Activated naive CD4-positive, alpha-beta T cell treated with anti-CD3 and anti-CD28 coated beads, Interleukin-2, amount 50 U/mL, for 16 hours (primary cell): ENCODE measurements around the gene PLEKHM3.

Source experiments
- DNase-seq: peaks from one replicate; pipeline ENCODE4 v3.0.0-alpha.2; 2020

PLEKHM3 gene, protein sequence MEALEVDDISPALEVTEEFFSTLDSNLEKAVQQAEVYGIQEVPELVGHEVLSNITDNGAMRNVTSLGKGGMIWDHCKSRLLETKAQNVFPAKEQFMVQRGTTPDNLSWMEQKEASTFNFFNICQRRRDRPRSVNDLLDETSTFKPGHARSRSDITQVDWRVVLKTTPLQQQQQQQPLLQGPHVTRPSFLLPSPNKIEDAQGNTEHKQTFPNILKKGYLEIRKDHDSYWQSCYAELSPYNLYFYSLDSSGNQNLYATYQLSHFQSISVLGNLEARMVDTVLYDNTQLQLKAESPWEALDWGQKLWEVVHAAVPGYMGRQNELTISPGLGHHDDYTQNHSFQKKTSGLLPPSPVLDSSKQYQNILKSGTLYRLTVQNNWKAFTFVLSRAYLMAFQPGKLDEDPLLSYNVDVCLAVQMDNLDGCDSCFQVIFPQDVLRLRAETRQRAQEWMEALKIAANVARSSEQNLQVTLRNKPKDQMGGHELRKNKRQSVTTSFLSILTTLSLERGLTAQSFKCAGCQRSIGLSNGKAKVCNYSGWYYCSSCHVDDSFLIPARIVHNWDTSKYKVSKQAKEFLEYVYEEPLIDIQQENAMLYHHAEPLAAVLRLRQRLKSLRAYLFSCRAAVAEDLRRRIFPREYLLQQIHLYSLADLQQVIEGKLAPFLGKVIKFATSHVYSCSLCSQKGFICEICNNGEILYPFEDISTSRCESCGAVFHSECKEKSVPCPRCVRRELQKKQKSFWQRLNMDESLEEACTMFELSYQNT

DNA sequence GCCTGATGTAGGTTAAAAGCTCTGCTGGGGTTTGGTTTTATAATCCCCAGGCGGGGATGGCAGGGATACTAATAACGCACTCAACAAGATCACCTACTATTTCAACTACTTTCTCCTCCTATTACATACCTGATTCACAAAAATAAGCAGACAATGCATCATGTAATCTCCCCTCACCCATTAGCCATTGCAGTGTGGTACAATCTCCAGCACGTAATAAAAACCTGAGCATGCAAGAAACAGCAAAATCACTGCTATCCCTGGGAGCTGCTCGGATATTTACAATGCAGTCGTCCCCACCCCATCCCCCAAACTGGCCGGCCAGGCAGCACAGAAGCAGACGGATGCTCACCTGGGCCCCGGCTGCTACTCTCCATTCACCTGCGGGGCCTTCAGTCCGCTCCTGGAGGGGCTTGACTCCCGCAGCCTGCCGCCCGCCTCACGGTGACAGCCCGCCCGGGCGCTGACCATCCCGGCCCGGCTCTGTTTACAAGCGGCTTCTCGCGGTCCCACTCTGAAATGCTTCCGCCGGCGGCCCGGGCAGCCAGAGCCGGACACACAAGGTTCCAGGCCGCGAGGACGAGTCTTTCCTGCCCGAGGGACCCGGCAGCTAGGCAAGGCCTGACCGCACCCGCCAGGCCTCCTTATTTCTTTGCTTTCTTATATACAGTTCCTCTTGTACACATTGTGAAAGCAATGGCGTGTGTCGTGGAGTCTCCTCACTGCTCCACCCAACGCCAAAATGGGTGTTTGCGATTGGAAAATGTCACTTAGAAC lies at the start of gene PLEKHM3:
Gene PLEKHM3, minus strand, starts transcription at position 491 of the 777 bp plus-strand sequence. CDS start 23,888 bp downstream, outside the sequence.
- peak; percentile 74 for DNase-seq

DNA sequence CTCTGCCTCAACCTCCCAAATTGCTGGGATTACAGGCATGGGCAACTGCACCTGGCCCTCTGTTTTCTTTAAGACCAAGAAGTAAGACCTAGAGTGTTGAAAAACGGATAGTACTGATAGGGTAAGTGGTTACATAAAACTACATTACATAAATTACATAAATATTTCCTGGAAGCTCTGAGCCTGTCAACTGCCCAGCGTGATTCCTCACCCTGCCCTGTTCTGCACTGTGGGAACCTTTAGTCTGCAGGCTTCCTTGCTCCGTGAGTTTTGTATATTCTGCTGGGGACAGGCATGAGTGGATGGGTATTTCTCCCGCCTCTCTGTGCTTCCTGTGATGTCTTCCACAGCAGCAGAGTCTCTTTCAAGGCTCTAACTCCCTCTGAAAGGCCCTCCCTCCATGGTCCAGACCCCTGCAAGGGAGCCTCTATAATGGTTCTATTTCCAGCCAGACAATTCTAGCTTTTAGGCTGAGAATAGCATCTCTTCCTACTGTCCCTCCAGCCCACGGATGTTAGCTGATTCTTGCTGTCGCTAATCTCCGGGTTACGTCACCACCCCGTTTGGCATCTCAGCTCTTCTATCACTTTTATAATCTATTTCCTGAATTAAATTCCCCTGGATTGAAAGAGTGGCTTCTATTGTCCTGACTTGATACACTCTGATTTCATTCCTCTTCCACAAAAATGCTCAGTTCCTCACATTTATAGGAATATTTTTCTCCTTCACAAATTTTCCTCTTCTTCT lies 49.5 kb upstream of the PLEKHM3 start:
- DNase-seq, result no peak

- peak; percentile 51 for DNase-seq
These were observed 47.0 kb upstream of the PLEKHM3 start for GRCh38 chr2:208072250-208072892.

DNA sequence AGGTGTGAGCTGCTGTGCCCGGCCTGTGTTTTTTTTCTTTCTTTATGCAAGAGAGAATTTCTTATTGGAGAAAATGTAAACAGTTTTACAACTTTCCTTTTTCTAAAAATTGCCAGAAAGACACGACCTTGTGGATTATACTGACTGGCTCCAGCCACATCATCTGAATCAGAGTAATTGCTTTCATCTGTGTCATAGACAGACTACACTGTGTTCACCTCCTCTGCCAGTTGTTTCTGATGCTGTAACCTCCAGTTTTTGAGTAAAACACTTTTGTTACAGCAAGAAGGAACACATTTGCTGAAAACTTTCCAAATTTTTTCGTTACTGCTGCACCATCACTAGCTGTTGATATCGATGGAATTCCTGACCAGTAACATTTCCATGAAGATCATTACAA lies 43.9 kb upstream of the PLEKHM3 start:
- no peak for DNase-seq

- DNase-seq, result no peak
These were observed 40.7 kb upstream of the PLEKHM3 start for GRCh38 chr2:208066016-208066415.

DNA sequence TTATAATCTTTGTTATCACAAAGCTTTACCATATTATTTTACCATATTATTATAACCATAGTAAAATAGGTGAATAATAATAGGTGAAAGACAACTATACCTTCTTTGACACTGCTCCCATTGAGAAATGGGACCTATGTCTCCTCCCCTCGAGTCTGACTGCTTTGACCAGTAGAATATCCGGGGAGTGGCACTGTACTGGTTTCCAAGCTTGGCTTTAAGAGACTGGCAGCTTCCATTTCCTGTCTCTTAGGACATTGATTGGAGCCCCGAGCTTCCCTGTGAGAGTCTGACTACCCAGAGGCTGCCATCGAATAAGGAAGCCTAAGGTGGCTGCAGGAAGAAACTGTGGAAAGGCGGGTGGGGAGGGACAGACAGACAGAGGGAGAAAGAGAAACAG lies 40.1 kb upstream of the PLEKHM3 start:
- no peak for DNase-seq

- DNase-seq, result no peak
These were observed 39.1 kb upstream of the PLEKHM3 start for GRCh38 chr2:208064220-208064961.

DNA sequence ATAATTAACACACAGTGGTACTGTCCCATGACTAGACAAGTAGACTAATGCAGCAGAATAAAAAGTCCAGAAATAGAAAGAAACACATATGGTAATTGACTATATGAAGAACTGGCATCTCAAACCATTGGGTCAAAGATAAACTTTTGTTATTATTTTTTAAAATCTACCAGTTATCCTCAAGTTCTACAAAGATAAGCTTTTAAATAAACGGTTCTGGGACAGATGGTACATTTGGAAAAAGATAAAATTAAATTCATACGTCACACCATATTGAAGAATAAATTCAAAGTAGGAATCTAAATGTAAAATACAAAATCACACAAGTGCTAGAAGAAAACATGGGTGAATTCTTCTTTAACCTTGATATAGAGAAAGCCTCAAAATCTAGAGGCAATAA lies 37.6 kb upstream of the PLEKHM3 start:
- DNase-seq, result no peak

DNA sequence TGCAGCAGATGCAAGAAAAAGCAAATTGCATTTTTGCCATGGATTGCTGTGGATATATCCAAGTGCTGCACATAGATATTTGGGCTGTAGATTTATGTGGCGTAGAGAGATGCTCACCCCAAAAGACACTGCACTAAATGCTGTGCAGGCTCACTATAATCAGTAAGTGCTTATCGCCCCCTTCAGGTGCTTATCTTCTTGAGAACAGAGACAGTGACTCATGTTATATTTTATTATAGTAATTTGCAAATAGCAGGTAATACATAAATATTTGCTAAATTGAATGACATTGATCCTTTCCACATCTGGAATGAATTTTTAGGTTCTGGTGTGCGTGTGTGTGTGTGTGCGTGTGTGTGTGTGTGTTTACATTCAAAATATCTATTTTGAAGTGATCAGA lies 36.8 kb upstream of the PLEKHM3 start:
- no peak for DNase-seq

- no peak for DNase-seq
These were observed 31.8 kb upstream of the PLEKHM3 start for GRCh38 chr2:208057108-208057507.

- DNase-seq, result no peak
These were observed 24.1 kb upstream of the PLEKHM3 start for GRCh38 chr2:208049441-208049840.

- DNase-seq, result no peak
These were observed 23.7 kb upstream of the PLEKHM3 start for GRCh38 chr2:208049006-208049405.

DNA sequence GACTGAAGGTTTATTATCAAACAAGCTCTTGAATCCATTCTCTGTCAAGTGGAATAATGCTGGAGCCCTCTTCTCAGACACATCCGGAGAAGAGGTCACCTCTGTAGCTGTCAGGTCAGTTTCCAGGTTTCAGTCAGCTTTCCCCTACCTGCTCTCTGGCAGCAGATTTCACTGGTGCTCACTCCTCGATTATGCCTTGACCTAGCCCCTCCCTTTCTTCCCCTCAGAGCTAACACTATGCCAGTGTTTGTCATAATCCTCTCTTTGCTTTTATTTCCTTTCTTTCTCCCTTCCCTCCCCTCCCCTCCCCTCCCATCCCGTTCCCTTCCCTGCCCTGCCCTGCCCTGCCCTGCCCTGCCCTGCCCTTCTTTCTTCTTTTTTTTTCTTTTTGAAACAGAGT lies 22.5 kb upstream of the PLEKHM3 start:
- DNase-seq, result no peak

DNA sequence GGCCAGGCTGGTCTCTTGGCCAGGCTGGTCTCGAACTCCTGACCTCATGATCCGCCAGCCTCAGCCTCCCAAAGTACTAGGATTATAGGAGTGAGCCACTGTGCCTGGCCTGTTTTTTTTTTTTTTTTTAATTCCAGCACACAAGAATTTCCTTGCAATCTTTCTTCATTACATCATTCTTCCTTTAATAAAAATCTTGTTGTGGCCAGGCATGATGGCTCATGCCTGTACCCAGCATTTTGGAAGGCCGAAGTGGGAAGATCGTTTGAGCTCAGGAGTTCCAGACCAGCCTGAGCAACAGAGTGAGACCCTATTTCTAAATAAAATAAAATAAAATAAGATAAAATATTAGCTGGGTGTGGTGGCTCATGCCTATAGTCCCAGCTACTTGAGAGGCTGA lies 21.4 kb upstream of the PLEKHM3 start:
- DNase-seq, result no peak

GRCh38 chr2:208042450-208042849 lies 17.1 kb upstream of the PLEKHM3 start:
- DNase-seq, result no peak

DNA sequence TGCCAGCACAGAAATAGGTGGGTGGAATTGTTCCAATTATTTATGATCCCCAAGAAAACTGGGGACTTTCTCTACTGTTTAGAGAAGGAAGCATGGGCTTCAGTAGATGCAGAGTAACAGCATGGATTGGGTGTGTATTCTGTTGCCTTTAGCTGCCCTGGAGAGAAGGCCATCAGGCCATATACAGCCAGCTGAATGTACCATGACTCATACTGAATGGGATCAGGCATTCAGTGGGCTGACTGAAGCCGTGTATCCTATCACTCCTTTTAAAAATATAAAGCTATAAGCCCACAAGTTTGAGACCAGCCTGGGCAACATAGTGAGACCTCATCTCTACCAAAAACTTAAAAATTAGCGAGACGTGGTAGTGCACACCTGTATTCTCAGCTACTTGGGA lies 16.7 kb upstream of the PLEKHM3 start:
- no peak for DNase-seq

DNA sequence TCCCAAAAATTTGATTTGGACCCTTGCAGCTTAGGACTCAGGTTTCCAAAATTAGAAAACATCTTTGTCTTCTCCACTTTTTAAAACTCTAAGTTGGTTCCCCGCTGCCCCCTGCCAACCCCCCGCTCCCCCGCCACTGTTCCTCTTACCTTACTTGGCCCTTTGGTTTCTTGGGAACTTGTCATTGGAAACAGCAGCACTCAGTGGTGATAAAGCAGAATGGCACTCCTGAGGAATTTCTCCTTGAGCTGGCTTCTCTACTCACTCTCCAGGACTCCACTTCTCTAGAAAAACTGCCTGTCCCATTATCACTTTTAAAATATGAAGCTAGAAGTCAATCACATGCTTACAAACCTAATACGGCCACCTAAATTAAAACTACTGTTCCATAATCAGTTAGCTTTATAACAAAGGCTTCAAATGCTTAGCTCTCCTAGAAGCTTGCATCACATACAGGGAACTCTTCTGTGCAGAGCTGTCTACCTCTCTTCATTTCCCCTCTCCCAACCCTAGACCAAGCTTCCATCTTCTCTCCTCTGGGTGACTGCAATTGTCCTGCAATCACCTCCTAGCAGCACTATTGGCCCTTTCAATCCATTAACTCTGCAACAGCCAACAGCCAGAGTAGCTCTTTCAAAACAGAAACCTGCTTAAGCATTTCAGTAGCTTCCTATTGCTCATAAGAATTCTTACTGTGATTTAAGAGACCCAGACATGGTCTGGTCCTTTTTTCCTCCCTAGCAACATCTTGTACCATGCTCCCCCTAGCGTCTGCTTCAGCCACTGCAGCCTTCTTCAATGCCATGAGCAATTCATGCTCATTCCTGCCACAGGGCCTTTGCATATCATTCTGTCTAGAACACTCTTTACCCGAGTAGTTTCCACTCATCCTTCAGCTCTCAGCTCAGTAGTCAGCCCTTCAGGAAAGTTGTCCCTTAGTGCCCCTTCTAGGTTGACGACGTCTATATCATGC lies 15.2 kb upstream of the PLEKHM3 start:
- peak; percentile 74 for DNase-seq

DNA sequence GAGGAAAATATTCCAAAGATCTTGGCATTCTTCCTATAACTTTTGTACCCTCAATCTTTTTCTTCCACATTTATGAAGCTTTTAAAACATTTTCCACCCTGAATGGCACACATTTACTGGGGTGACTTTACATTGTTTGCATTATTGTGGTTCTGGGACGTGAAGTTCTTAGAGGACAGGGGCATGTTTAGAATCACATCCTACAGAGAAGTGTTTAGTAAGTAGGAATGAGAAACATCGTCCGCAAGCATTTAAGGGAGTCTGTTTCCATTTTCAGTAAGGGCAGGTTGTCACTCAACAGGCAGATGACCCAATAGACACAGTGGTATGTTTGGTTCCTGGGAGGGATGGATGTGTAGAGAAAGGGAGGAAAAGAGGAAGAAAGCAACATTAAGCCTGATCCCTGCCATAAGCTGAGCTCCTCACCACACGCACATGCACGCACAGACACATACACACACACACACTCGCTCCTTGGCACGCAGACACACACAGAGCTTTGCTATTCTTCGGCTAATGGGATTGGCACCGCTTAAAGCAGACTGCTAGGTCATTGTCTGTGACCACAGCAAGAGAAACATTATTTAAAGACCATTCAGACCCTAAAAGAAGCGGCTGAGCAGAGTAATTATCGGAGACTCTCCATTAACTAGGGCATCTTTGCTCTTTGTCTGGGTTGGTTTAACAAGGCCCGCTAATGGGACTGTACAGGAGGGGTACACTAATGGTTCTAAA lies 14.2 kb upstream of the PLEKHM3 start:
- DNase-seq, result no peak
